ENCODE measurements around the gene PRSS57. TPM values are rescaled to one million over a fixed set of nuclear protein-coding genes. Genes with fewer than 3 reads are reported as not detected.

The PRSS57 gene
- total RNA-seq, 2 donors from 2014 or later: 1.4 TPM; not detected in 1

- peaks cover 20 to 26% of the 10 kb centered on the region in 2 donors for H3K4me1 Mint-ChIP-seq (ENCODE audit: low read depth in 2 of 2)
- H3K9me3 Mint-ChIP-seq: no peaks in the 10 kb centered on the region
- no peak for ATAC-seq
These were observed 42.5 kb downstream of the PRSS57 start for GRCh38 chr19:652467-653389.

GRCh38 chr19:651991-652390 lies 43.3 kb downstream of the PRSS57 start:
- no peak for ATAC-seq
- DNase-seq (ENCODE audit: low spot score): no peak
- H3K27ac Mint-ChIP-seq: no peak overlapping the region
- no peaks in the 10 kb centered on the region for H3K9me3 Mint-ChIP-seq
- no peaks in the 10 kb centered on the region for H3K36me3 Mint-ChIP-seq
- no peak overlapping the region for H3K4me3 Mint-ChIP-seq
- peaks cover 20% of the 10 kb centered on the region in 2 donors for H3K4me1 Mint-ChIP-seq (ENCODE audit: low read depth in 2 of 2)
- no peaks in the 10 kb centered on the region for H3K27me3 Mint-ChIP-seq

More at GRCh38 chr19:652467-653389, 42.5 kb downstream of the PRSS57 start:
- no peaks in the 10 kb centered on the region for H3K36me3 Mint-ChIP-seq
- H3K27me3 Mint-ChIP-seq: no peaks in the 10 kb centered on the region
- DNase-seq (ENCODE audit: low spot score): no peak
- H3K27ac Mint-ChIP-seq: no peak overlapping the region
- H3K4me3 Mint-ChIP-seq: no peak overlapping the region

- Mint-ChIP-seq H3K4me1 (ENCODE audit: low read depth in 2 of 2) (peaks cover 16 to 17% of the 10 kb centered on the region in 2 donors), H3K27me3 (no peaks in the 10 kb centered on the region), H3K9me3 (no peaks in the 10 kb centered on the region), H3K36me3 (no peaks in the 10 kb centered on the region), H3K4me3 (no peak overlapping the region), H3K27ac (no peak overlapping the region)
- DNase-seq (ENCODE audit: low spot score) (no peak), ATAC-seq (no peak)
These were observed 44.0 kb downstream of the PRSS57 start for GRCh38 chr19:651114-651818.

- ATAC-seq (no peak), DNase-seq (ENCODE audit: low spot score) (no peak)
- Mint-ChIP-seq H3K27ac (no peak overlapping the region), H3K4me1 (ENCODE audit: low read depth in 2 of 2) (peaks cover 5 to 6% of the 10 kb centered on the region in 2 donors), H3K27me3 (no peaks in the 10 kb centered on the region), H3K9me3 (no peaks in the 10 kb centered on the region), H3K36me3 (no peaks in the 10 kb centered on the region), H3K4me3 (no peak overlapping the region)
These were observed 45.1 kb downstream of the PRSS57 start for GRCh38 chr19:650121-650520.

- DNase-seq (ENCODE audit: low spot score) (no peak), ATAC-seq (no peak)
- H3K27ac Mint-ChIP-seq: no peak overlapping the region
- no peaks in the 10 kb centered on the region for H3K9me3 Mint-ChIP-seq
- H3K4me3 Mint-ChIP-seq: no peak overlapping the region
- H3K36me3 Mint-ChIP-seq: no peaks in the 10 kb centered on the region
- H3K4me1 Mint-ChIP-seq (ENCODE audit: low read depth in 2 of 2): no peaks in the 10 kb centered on the region
- no peaks in the 10 kb centered on the region for H3K27me3 Mint-ChIP-seq
These were observed 46.1 kb downstream of the PRSS57 start for GRCh38 chr19:648904-649801.

GRCh38 chr19:648305-648704 lies 46.9 kb downstream of the PRSS57 start:
- peaks cover 0 to 2% of the 10 kb centered on the region in 2 donors for H3K4me1 Mint-ChIP-seq (ENCODE audit: low read depth in 2 of 2)
- H3K27ac Mint-ChIP-seq: no peak overlapping the region
- DNase-seq (ENCODE audit: low spot score) (no peak), ATAC-seq (no peak)
- H3K27me3 Mint-ChIP-seq: no peaks in the 10 kb centered on the region
- H3K36me3 Mint-ChIP-seq: no peaks in the 10 kb centered on the region
- no peaks in the 10 kb centered on the region for H3K9me3 Mint-ChIP-seq
- no peak overlapping the region for H3K4me3 Mint-ChIP-seq

- no peak for ATAC-seq
These were observed 47.5 kb downstream of the PRSS57 start for GRCh38 chr19:647566-648284.

GRCh38 chr19:646779-647565 lies 48.3 kb downstream of the PRSS57 start:
- Mint-ChIP-seq H3K4me3 (no peak overlapping the region), H3K9me3 (no peaks in the 10 kb centered on the region), H3K4me1 (ENCODE audit: low read depth in 2 of 2) (peaks cover 0 to 2% of the 10 kb centered on the region in 2 donors), H3K27me3 (no peaks in the 10 kb centered on the region), H3K36me3 (no peaks in the 10 kb centered on the region), H3K27ac (no peak overlapping the region)
- ATAC-seq (no peak), DNase-seq (ENCODE audit: low spot score) (no peak)

More at GRCh38 chr19:647566-648284, 47.5 kb downstream of the PRSS57 start:
- no peaks in the 10 kb centered on the region for H3K36me3 Mint-ChIP-seq
- H3K27me3 Mint-ChIP-seq: no peaks in the 10 kb centered on the region
- peaks cover 0 to 2% of the 10 kb centered on the region in 2 donors for H3K4me1 Mint-ChIP-seq (ENCODE audit: low read depth in 2 of 2)
- DNase-seq (ENCODE audit: low spot score): no peak
- H3K27ac Mint-ChIP-seq: no peak overlapping the region
- no peaks in the 10 kb centered on the region for H3K9me3 Mint-ChIP-seq
- no peak overlapping the region for H3K4me3 Mint-ChIP-seq

GRCh38 chr19:645912-646778 lies 49.1 kb downstream of the PRSS57 start:
- Mint-ChIP-seq H3K27me3 (no peaks in the 10 kb centered on the region), H3K36me3 (no peaks in the 10 kb centered on the region), H3K9me3 (no peaks in the 10 kb centered on the region), H3K4me1 (ENCODE audit: low read depth in 2 of 2) (peaks cover 0 to 2% of the 10 kb centered on the region in 2 donors), H3K27ac (no peak overlapping the region), H3K4me3 (no peak overlapping the region)
- DNase-seq (ENCODE audit: low spot score): no peak
- ATAC-seq: peak; percentile 8 to 34

- no peaks in the 10 kb centered on the region for H3K36me3 Mint-ChIP-seq
- no peak overlapping the region for H3K4me3 Mint-ChIP-seq
- H3K9me3 Mint-ChIP-seq: no peaks in the 10 kb centered on the region
- no peaks in the 10 kb centered on the region for H3K27me3 Mint-ChIP-seq
- H3K4me1 Mint-ChIP-seq (ENCODE audit: low read depth in 2 of 2): peaks cover 0 to 2% of the 10 kb centered on the region in 2 donors
- DNase-seq (ENCODE audit: low spot score) (no peak), ATAC-seq (no peak)
- H3K27ac Mint-ChIP-seq: no peak overlapping the region
These were observed 50.5 kb downstream of the PRSS57 start for GRCh38 chr19:644789-645188.

- Mint-ChIP-seq H3K9me3 (no peaks in the 10 kb centered on the region), H3K27ac (no peak overlapping the region), H3K36me3 (no peaks in the 10 kb centered on the region), H3K27me3 (no peaks in the 10 kb centered on the region), H3K4me3 (no peak overlapping the region), H3K4me1 (ENCODE audit: low read depth in 2 of 2) (peaks cover 2 to 4% of the 10 kb centered on the region in 2 donors)
- ATAC-seq (no peak), DNase-seq (ENCODE audit: low spot score) (no peak)
These were observed 50.9 kb downstream of the PRSS57 start for GRCh38 chr19:644363-644762.

GRCh38 chr19:643736-644135 lies 51.5 kb downstream of the PRSS57 start:
- DNase-seq (ENCODE audit: low spot score) (no peak), ATAC-seq (no peak)
- Mint-ChIP-seq H3K27ac (no peak overlapping the region), H3K36me3 (no peaks in the 10 kb centered on the region), H3K27me3 (no peaks in the 10 kb centered on the region), H3K4me3 (no peak overlapping the region), H3K9me3 (no peaks in the 10 kb centered on the region), H3K4me1 (ENCODE audit: low read depth in 2 of 2) (peaks cover 6 to 7% of the 10 kb centered on the region in 2 donors)
